Thyroid gland (tissue), 4 donors: ENCODE results near the gene ABCA6.

Experiments used
- POLR2A ChIP-seq, 2 donors: fragments of 450-650 bp; IDR thresholded peaks; one replicate each; pipeline ENCODE4 v1.6.1; 2017; ENCODE audit warnings: antibody characterized with exemption in 2 of 2, mild to moderate bottlenecking in 2 of 2, moderate library complexity in 1 of 2
- TF ChIP-seq, protein P1 (sequence below), 6 experiments: fragments of 200-600 bp in 3 of 6; fragments of 450-650 bp in 3 of 6; sonication (generic) in 3 of 6; IDR thresholded peaks; one replicate each; pipeline ENCODE4 v1.5.1; 2016 to 2019; ENCODE audit warnings: antibody characterized with exemption in 6 of 6, mild to moderate bottlenecking in 2 of 6, inconsistent platforms in 1 of 6, moderate library complexity in 1 of 6

DNA sequence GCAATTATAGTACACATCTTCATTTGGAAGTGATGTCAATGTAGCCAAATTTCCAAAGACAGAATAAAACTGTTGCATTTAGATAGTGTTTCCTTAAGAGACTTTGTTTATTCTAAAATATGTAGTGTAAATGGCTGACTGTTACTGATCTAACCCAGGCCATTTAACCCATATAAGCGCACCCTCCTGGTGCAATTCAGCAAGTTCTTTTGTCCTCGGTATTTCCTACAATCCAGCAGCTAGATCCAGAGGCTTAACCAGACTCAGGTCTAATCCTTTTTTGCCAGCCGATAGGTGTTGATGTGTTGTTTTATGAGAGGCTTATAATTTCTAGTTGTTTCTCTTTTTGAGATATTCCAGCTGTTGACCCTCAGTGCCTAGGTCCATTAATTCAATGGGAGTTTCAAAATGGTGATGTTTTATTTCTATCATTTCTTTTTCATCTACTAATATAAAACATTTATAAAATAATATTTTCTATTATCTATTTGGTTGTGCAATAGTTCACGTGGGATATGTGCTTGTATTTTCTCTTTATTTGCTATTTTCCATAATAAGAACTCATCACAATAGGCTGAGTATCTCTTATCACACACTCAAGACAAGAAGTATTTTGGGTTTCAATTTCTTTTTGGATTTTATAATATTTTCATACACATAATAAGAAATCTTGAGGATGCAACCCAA lies 95.4 kb downstream of the ABCA6 start:
- no peak for TF ChIP-seq POLR2A (IDR thresholded peaks at IDR 0.05)
- TF ChIP-seq, protein P1, sequence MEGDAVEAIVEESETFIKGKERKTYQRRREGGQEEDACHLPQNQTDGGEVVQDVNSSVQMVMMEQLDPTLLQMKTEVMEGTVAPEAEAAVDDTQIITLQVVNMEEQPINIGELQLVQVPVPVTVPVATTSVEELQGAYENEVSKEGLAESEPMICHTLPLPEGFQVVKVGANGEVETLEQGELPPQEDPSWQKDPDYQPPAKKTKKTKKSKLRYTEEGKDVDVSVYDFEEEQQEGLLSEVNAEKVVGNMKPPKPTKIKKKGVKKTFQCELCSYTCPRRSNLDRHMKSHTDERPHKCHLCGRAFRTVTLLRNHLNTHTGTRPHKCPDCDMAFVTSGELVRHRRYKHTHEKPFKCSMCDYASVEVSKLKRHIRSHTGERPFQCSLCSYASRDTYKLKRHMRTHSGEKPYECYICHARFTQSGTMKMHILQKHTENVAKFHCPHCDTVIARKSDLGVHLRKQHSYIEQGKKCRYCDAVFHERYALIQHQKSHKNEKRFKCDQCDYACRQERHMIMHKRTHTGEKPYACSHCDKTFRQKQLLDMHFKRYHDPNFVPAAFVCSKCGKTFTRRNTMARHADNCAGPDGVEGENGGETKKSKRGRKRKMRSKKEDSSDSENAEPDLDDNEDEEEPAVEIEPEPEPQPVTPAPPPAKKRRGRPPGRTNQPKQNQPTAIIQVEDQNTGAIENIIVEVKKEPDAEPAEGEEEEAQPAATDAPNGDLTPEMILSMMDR (IDR thresholded peaks at IDR 0.05), result no peak
